Measurements from ENCODE around the gene ARHGEF12.

Gene ARHGEF12

GRCh38 chr11:120432056-120433018 is 96.1 kb downstream of the ARHGEF12 start:
- no peak for TF ChIP-seq CTCF (conservative IDR thresholded peaks at IDR 0.05; ENCODE audit: control insufficient read depth, insufficient read depth, low read depth, low read length)
- DNase-seq (ENCODE audit: low read depth) = peak; percentile 99
- no peak overlapping the region for H3K4me3 ChIP-seq (ENCODE audit: control insufficient read depth, low read depth, low read length)

DNA sequence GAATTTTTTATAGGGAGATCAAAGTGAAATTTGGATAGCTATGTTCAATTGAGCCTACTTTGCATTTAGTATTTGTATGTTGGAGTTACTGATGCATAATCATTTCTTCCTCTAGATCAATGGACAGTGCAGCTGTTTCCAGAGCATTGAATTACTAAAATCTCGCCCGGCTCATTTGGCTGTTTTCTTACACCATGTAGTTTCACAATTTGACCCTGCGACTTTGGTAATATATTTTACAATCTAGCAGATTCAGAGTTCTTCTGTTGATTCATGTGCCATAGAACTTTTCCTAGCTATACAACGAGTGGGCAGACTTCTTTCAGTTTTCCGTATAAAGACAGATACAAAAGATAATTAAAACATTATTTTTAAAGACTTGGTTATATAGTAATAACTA is 105.4 kb downstream of the ARHGEF12 start:
- DNase-seq (ENCODE audit: low read depth) = no peak
- no peak for TF ChIP-seq CTCF (conservative IDR thresholded peaks at IDR 0.05; ENCODE audit: control insufficient read depth, insufficient read depth, low read depth, low read length)
- H3K4me3 ChIP-seq (ENCODE audit: control insufficient read depth, low read depth, low read length) = no peak overlapping the region

DNA sequence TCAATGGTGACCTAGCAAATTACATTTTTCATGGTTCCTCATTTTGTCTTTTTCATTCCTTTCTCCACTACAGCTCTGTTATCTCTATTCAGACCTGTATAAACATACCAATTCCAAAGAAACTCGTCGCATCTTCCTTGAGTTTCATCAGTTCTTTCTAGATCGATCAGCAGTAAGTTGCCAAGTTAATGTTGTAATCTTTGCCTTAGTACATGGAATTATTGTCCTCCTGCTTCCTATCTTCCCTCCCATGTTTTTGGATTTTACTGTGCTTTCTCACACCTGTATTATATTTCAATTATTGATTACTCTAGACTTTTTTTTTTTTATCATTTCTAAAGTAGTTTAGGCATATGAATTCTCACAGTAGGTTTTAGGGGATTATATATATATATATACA is 105.8 kb downstream of the ARHGEF12 start:
- no peak for TF ChIP-seq CTCF (conservative IDR thresholded peaks at IDR 0.05; ENCODE audit: control insufficient read depth, insufficient read depth, low read depth, low read length)
- no peak for DNase-seq (ENCODE audit: low read depth)

GRCh38 chr11:120446802-120447201 is 110.6 kb downstream of the ARHGEF12 start:
- no peak for DNase-seq (ENCODE audit: low read depth)
- no peak for TF ChIP-seq CTCF (conservative IDR thresholded peaks at IDR 0.05; ENCODE audit: control insufficient read depth, insufficient read depth, low read depth, low read length)

More for the DNA sequence above, 105.8 kb downstream of the ARHGEF12 start:
- H3K4me3 ChIP-seq (ENCODE audit: control insufficient read depth, low read depth, low read length) = no peak overlapping the region

DNA sequence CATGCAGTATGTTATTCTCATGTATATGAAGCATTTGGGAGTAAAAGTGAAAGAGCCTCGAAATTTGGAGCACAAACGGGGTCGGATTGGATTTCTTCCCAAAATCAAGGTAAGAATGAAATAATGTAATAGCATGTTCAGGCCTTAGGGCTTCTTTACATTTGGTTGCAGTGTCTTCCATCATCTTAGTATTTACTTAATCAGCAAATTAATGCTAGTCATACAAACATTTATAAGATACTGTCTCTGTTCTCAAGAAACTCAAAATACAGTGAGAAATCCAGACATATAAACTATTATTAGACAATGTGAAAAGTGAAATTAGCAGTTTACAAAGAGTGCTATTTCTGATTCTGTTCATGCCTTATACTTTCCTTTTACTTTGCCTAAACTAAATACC is 112.0 kb downstream of the ARHGEF12 start:
- DNase-seq (ENCODE audit: low read depth) = no peak
- no peak for TF ChIP-seq CTCF (conservative IDR thresholded peaks at IDR 0.05; ENCODE audit: control insufficient read depth, insufficient read depth, low read depth, low read length)
- no peak overlapping the region for H3K4me3 ChIP-seq (ENCODE audit: control insufficient read depth, low read depth, low read length)

More at GRCh38 chr11:120446802-120447201, 110.6 kb downstream of the ARHGEF12 start:
- no peak overlapping the region for H3K4me3 ChIP-seq (ENCODE audit: control insufficient read depth, low read depth, low read length)

DNA sequence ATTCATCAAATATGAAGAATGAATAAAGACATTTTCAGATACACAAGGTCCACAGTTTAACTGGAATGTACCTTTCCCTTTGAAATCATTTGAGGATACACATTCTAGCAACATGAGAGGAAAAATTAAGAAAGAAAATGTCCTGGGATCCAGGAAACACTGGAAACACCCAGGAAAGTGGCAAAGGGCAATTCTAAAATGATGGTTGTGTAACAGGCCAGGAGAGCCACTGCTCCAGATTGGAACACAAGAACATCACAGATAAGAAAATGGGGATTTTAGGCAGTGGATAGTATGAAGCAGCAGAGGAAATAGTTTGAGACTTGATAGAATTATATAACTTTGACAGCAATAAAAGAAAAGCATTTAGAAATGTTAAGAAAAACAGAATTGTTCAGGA is 119.3 kb downstream of the ARHGEF12 start:
- TF ChIP-seq CTCF (conservative IDR thresholded peaks at IDR 0.05; ENCODE audit: control insufficient read depth, insufficient read depth, low read depth, low read length) = no peak
- no peak overlapping the region for H3K4me3 ChIP-seq (ENCODE audit: control insufficient read depth, low read depth, low read length)
- no peak for DNase-seq (ENCODE audit: low read depth)

Measured in fibroblast of mammary gland (primary cell).